ENCODE data around the gene ANP32E.
"Not testable (repeated sequence)": the region's sequence is repeated elsewhere in the genome, so short reads cannot be mapped to it uniquely, and the experiment has no call there.

The ANP32E gene

GRCh38 chr1:150256554-150257341 is 20.8 kb upstream of the ANP32E start:
- no peak for DNase-seq

- DNase-seq, result no peak
Measured at GRCh38 chr1:150256198-150256553, 20.3 kb upstream of the ANP32E start.

GRCh38 chr1:150249936-150250335 is 14.0 kb upstream of the ANP32E start:
- no peak for DNase-seq

GRCh38 chr1:150243003-150243402 is 7.1 kb upstream of the ANP32E start:
- no peak for DNase-seq

- DNase-seq, result no peak
Measured at GRCh38 chr1:150237746-150238145, 1.8 kb upstream of the ANP32E start.

GRCh38 chr1:150237176-150237575 is 1.3 kb upstream of the ANP32E start:
- not testable (repeated sequence) for DNase-seq

- DNase-seq, result peak; percentile 46
Measured at GRCh38 chr1:150236614-150237100, 745 bp upstream of the ANP32E start.

GRCh38 chr1:150235294-150235851 is 539 bp downstream of the ANP32E start:
- no peak for DNase-seq

GRCh38 chr1:150234566-150235293 is 1.2 kb downstream of the ANP32E start:
- no peak for DNase-seq

- peak; percentile 45 for DNase-seq
Measured at GRCh38 chr1:150234309-150234565, 1.7 kb downstream of the ANP32E start.

- DNase-seq, result peak; percentile 83
Measured at GRCh38 chr1:150233359-150234308, 2.3 kb downstream of the ANP32E start.

- DNase-seq, result not testable (repeated sequence)
Measured at GRCh38 chr1:150232921-150233320, 3.0 kb downstream of the ANP32E start.

GRCh38 chr1:150228246-150228645 is 7.7 kb downstream of the ANP32E start:
- not testable (repeated sequence) for DNase-seq

- DNase-seq, result no peak
Measured at GRCh38 chr1:150227228-150227627, 8.7 kb downstream of the ANP32E start.

- DNase-seq, result no peak
Measured at GRCh38 chr1:150226486-150226885, 9.4 kb downstream of the ANP32E start.

- no peak for DNase-seq
Measured at GRCh38 chr1:150225546-150225945, 10.4 kb downstream of the ANP32E start.

- no peak for DNase-seq
Measured at GRCh38 chr1:150224983-150225382, 10.9 kb downstream of the ANP32E start.

GRCh38 chr1:150221552-150221951 is 14.4 kb downstream of the ANP32E start:
- no peak for DNase-seq

- not testable (repeated sequence) for DNase-seq
Measured at GRCh38 chr1:150215855-150216254, 20.1 kb downstream of the ANP32E start.

GRCh38 chr1:150214099-150214756 is 21.7 kb downstream of the ANP32E start:
- DNase-seq, result not testable (repeated sequence)

- DNase-seq, result peak; percentile 92
Measured at GRCh38 chr1:150213170-150214098, 22.5 kb downstream of the ANP32E start.
